Hematopoietic multipotent progenitor cell treated with erythropoietin and hydrocortisone succinate and interleukin-3 and kit ligand, for 15 days (in vitro differentiated cells): ENCODE data around the gene TRPV5.

ENCODE experiments used
- DNase-seq: peaks from one replicate; pipeline ENCODE4 v3.0.0-alpha.2; 2015; ENCODE audit warnings: low spot score

Gene TRPV5

DNA sequence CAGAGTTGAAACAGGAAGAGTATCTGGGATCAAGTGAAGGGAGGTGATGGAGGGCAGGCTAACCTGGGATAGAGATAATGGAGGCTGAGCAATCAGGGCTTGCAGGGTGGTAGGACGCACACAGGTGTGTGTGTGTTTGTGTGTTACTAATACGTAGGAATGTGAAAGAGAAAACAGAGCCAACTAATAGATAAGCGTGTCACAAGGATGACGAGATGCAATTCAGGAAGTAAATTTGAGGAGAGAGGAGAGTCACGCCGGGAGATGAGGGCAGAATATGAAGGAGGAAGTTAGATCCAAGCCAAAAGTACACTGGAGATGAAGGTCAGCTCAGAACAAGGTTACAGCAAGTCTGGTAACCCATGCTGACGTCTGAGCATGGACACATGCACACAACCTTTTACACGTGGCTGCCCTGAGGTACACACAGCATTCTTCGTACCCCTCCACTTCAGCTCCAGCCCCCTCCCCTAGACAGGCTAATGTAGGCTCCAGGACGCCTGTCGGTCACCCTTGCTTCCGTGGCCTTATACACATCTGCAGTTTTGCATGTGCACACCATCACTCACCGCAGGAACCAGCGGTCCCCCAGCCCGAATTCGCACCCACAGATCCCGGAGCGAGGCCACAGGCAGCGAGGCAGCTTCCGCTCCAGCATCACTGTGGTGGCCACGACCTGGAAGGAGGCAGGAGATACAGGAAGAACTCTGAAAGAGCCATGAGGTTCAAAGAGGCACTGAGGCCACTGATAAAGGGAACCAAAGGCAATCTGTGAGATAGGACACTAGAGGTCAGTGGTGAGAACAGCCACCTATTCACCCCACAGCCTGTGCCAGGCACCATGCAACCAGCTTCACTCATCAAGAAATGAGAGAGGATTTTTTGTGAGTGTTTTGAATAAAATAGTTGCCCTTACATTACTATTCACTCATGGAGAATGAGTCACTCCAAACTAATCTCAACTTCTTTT, 24.3 kb downstream of the TRPV5 start:
- DNase-seq: peak; percentile 39

DNA sequence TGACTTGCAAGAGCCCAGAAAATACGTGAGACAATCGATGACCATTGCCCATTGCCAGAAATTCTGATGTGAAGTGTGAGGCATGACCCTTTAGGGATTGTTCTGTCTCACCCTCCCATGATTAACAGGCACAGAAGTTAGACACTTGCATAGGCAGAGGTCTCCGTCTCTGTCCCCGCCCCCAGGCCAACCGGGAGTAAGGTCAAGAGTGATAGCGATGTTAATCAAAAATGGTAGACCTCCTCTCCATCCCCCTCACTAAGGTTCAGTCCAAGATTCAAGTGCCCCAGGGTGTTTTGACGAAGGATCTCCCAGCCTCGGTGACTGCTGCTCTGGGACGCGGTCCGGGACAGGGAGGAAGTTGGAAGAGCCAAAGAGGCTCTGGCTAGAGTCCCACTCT, 25.3 kb downstream of the TRPV5 start:
- DNase-seq: no peak

DNA sequence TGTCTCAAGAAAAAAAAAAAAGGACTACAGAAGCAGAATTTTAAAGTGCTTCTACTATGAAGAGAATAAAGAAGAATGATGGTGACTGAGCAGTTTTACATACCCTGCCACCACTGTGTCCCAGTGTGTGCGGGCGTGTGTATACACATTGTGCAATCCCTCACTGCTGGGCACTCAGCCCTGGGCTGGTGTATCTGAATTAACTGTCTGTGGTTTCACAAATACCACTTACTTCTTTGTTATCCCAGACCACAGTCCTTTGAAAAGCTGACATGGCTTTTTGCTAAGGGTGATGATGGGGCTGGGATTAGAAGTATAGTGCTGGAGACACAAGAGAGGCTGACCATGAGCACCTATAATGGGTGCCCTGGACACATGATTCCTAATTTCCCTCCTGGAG, 26.9 kb downstream of the TRPV5 start:
- DNase-seq: no peak

DNA sequence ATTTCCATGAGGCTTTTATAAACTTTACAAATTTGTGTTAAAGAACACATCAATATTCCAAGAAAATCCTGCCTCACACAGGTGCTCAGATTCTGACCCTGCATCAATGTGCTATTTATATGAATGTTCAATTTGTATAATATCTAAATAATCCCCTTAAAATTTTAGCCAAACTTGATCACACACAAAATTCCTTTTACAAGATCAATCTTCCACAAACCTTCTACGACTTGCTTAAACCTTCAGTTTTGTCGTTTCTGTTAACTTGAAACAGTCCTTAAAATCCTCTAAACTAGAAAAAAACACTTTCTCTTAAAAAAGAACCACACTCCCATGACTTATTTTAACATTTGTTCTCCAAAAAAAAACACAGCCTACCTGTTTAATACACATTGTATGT, 27.8 kb downstream of the TRPV5 start:
- DNase-seq: no peak

DNA sequence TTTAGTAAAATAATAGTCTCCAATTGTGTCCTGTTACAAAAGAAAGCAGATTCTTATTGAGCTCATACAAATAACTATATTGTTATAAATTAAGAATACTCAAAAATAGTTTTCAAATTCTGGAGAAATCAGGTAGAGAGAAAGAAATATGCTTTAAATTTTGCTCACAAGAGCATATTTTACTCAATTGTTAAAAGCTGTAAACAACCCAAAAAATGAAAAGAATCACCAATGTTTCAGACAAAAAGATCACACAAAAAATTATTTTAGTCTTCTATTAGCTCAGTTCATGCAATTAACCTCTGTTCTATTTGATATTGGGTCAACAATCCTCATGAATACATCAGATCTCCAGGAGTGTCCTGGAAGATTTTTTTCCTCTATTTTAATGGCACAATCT, 29.4 kb downstream of the TRPV5 start:
- no peak for DNase-seq

DNA sequence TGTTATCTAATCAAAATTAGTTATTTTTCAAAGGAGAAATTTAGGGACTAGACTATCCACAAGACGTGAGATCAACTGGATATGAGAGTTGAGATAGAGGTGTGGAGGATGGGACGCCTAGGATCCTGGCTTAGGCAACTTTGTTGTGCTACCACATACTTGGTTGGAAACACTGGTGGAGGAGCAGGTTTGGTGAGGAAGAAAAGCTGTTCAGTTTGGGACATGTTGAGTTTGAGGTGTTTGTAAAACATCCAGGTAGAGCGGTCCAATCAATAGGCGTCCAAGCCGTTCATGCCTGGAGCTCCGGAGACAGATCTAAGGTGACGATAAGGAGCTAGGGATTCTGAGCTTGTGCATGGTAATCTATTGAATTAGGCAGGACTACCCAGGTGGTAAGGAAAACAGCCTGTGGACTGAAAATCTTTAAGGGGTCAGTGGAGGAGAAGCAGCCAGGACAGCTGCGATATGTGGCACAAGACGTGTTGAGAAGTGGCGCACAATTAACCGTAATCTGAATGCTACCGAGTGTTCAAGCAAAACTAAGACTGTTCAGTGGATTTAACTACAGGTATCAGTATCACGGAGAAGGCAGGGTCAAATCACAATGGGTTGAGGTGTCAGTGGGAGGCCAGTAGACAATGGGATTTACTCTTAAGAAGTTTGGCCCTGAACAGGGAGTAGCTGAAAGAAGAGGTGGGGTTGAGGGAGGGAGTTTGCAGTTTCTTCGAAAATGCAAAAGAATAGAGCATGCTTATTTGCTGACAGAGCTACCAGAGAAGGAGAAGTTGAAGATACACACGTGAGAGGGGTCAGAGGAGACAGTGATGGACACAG, 31.9 kb downstream of the TRPV5 start:
- no peak for DNase-seq

DNA sequence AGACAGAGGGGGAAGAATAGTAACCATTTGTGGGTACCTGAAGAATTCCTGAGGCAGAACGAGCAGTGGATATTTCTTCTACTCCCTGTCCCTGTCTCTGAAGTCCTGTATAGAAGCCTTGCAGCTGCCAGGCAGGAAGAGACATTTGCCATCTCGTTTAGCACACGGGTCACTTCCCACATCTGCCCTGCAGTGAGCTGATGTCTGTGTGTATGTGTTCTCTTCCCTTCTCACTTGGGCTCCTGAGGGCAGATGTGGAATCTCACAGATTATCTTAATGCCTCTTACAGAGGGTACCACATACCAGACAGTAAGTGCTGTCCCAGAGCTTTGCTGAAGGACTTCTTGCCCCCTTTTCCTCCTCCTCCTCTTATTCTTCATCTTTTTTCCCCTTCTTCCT, 33.9 kb downstream of the TRPV5 start:
- no peak for DNase-seq

DNA sequence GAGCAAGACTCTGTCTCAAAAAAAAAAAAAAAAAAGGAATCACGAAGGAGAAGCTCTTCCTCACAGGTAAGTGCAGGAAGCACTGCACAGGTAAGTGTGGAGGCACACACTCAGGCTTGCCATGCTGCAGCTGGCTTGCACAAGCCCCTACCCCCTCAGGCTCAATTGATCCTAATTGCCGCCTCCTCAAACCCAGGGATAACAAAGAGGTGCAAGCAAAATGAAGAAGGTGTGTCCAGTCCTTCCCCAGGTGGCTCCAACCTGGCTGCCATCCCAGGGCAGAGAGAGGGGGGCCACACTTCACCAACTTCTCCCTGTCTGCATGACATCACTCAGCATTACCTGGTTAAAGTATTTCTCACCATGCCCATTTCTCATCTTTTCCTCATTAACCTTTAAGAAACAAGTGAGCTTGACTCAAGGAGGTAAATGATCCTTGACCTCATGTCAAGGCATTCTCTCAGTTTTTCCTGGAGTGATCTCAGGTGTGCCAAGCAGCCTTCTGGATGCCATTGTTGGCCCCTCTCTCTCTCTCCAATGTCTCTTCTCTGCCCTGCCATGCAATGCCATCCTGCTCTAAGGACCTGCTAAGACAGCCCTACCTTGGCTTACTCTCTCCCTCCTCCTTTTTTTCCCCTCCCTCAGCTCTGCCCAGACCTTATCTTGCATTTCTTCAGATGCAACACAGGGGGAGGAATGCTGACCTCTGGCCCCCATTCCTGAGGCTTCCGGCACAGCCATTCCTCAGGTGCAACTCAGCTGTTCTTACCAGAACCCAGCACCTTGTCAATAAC, 35.0 kb downstream of the TRPV5 start:
- no peak for DNase-seq

DNA sequence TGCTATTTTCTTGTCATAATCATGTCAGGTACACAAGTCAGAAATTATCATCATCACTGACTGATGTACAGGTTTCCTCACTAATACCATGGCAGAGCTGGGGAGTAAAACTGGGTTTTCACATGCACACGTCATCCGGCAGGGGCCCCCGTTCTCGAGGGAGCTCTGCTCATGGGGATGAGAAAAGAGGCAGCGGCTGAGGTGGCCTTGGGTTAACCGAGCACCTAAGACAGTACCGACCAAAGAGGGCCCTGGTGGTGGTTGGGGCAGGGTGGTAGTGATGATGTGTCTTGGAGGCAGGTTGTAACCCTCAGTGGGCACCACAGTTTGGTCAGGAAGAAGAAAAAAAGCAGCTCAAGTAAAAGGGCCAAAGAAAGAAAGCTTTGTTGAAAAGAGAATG, 35.9 kb downstream of the TRPV5 start:
- no peak for DNase-seq

DNA sequence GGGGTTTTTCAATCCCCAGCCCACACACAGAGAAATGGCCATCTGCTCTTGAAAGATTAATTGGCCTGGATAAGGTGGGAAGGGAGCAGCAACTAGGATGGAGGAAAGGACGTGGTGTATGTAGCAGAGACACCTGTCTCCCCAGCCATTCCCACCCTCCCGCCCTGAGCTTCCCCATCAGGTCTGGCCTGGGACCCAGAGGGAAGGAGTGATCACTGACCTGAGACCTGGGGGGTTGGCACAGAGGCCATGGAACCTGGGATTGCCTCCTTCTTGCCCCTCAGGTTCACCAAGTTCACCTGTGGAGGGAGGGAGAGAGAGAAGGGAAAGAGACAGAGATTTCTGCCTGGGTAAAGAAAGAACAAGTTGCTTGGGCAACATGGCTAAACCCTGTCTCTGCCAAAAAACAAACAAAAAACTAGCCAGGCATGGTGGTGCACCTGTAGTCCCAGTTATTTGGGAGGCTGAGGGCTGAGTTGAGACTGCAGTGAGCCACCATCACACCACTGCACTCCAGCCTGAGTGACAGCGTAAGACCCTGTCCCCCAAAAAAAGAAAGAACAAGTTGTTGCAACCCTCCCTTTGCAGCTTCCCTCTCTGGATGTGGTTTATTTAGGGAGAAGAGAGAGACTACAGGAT, 36.7 kb downstream of the TRPV5 start:
- no peak for DNase-seq

DNA sequence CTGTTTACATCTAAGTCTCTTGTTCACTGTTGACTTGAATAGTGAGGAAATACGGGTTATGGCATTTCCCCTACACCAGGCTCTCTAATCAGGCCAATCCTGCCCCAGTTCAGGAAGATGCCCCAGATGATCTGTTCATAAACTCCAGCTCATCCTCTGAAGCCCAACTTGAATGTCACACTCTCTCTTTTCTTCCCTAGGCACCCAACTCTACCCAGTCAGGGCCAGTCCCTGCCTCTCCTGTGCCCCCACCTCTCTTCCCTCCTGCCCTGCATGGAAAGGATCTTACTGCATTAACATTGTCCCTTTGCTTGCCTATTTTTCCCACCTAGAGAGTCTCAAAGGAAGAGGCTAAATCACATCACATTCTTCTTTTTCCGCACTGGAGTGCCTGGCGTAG, 37.4 kb downstream of the TRPV5 start:
- DNase-seq: no peak

DNA sequence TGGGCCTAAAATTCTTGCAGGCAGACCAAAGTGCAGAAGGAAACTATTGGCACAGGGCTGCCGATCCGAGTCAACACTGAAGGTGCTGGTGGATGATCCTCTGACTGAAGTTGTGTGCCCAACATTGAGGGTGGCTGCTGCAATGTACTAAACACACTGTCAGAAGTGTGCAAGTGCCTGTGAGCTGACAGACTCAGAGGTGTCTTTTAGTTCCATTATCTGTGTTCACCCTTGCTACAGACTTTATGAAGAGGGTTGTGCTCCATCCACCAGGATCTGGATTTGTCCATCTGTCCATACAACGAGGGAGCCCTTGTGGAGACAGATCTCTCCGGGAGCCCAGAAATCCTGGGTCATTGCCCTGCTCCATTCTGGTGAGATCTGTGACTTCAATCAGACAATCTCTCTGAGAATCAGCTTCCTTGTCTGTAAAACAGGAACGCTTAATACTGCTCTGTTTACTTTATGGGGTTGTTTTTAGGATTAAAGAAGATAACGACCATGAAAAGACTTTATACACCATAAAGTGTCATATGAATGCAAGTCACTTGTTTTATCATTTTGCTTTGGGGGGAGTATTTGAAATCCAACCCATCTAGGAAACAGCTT, 38.5 kb downstream of the TRPV5 start:
- no peak for DNase-seq

DNA sequence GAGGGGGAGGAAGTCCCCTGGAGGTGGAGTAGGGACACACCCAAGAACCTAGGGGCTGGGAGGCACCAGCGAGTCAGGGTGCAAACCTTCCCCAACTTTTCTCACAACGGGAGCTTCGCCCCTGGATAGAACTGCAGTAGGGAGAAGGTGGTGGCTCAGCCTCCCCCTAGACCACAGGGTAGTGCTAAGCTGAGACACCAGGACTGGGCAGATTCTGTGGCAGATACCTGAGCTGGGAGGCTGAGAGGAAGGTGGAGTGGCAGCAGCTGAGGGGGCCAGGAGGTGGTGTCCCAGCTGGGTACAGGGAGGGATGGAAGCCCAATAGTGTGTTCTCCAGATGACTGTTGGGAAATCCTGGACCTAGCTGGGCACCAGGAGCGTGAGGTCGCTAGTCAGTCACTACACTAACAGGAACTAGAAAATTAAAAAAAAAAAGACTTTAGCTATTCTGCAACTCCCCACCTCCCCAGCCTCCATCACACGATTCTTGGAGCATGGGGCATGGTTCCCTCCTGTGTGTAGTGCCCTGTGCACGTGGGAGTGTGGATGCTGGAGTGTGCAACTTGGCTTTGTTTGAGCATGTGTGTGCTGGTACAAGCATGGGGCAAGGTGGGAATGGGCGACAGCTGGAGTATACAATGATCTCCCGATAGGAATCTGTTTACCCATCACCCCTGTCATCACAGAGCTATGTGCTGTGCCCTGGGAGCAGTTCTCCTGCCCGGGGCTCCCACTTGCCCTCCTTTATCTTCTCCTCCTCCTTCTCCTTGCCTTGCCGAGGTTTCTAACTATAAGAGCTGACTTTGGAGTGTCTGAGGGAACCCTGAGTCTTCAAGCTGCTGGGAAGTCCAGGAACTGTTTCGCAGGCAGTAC, 39.2 kb downstream of the TRPV5 start:
- DNase-seq: no peak

DNA sequence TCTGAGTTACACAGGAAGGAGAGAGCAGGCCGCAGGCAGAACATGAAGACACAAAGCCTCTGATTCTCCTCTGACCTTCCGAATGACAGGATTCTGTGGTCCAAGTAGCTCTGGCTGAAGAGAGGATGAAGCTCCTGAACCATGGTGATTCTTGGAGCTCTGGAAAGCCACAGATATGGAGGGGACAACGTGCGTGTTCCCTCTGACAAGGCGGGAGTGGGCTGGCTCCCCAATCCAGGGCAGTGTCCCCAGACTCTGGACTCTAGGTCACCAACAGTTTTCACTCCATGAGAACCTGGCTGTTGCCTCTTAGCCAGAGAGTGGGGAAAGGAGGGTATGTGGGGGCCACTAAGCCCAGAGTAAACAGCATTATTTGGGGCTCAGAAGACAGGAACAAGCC, 40.6 kb downstream of the TRPV5 start:
- no peak for DNase-seq

DNA sequence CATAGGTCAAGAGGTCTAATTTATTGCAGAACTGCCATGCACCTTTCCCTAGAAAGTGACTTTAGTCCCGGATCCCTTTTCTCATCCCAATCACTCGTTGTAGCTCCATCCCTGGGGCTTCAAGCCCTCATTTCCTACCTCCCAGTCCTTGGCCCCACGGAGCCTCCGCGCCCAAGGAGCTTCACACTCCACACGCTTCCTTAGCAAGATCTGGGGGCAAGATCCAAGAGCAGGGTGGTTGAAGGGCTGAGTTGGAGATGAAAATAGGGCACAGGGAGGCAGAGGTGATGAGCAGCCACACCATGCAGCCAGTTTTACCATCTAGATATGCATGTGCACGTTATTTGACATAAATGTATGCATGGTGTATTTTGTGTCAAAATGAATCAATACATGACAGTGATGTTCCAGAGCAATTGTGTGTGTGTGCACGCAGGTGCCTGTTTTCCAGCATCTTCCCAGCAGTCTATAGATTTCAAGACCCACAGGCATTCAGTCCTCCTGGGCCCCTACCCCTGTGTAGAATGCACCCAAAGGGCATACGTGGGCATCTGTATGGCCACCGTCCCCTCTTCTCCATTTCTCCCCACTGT, 42.0 kb downstream of the TRPV5 start:
- no peak for DNase-seq

DNA sequence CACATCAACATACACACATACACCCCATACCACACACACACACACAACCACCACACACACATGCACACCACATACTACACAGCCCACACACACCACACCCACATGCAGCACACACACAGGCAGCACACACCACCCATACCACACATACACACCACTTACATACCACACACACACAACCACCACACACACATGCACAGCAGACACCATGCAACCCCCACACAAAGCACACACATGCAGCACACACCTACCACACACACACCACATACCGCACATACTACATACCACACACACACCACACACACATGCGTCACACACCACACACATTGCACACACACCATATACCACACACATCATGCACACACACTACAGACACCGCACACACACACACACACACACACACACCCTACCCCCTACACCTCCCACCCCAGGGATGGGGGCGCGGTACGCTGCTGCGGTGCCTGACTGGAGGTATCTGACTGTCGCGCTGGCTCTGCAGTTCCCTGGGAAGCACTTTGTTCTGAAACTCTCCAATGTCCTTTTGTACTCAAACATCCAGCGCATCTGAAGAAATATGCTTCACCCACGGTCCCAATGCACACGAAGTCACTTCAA, 42.6 kb downstream of the TRPV5 start:
- no peak for DNase-seq

DNA sequence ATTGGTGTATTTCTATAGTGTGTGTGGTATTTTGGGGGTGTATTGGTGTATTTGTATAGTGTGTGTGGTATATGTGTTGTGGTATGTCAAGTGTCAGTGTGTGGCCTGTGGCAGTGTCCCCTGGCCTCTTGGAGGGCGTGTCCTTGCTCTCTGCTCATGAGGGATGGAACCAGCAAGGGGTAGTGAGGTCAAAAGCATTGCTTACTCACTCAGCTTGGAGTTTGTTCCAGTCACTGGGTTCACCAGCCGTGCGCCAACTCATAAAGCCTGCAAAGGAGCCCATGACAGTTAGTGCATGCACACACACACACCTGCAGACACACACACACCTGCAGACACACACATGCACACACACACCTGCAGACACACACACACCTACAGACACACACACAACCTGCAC, 43.7 kb downstream of the TRPV5 start:
- no peak for DNase-seq

DNA sequence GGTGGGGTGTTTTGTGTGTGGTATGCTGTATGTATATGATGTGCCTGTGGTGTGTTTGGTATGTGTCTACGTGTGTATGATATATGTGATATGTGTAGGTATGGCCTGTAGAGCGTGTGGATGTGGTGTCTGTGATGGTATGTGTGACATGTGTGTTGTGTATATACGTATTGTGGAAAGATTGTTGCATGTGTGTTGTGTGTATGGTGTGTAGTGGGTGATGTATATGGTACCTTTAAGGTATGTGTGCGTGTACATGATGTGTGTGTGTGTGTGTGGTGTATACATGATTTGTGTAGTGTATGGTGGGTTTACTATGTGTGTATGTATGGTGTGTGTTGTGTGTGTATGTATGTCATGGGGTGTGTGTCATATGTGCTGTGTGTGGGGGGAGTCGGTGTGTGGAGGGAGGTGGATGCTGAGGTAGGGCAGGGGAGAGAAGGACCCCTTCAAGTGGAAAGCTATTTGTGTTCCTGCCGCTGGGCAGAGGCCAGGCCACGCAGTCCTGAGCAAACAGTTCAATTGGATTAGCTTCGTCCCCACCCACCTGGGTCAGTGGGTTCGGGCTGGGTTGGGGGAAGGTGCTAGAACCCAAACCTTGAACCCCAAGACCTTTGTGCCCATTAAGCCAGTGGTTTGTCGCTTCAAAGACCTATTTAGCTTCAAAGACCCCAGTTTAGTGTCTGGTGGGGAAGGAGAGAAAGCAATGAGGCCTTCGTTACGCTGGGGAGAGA, 46.1 kb downstream of the TRPV5 start:
- no peak for DNase-seq

DNA sequence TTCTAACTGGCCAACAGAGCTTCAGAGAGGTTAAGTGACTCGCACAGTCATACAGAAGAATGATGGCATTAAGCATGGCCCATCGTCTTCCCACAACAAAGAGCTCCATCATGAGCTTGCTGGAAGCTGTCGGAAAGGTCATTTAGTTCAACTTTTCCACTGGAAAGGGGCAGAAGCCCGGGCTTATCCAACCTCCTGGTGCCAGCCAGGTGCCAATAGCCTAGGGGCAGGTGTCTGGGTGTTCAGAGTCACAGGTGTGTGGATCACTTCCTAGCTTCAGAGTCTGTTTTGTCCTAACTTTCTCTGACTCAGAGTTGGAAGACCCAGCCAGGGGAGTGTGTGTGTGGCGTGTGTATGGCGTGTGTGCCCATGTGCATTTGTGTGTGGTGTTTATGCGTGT, 46.7 kb downstream of the TRPV5 start:
- no peak for DNase-seq
